Activated CD8-positive, alpha-beta memory T cell treated with anti-CD3 and anti-CD28 coated beads for 36 hours (primary cell): Measurements from ENCODE around the gene HTATSF1. TPM values are rescaled to one million over a fixed set of nuclear protein-coding genes. Genes with fewer than 3 reads are reported as not detected.

Source experiments
- total RNA-seq, 2 experiments: library from RNA; stranded (reverse); gene quantifications; one replicate each; pipeline ENCODE4 v1.2.3, GENCODE V29; 2021

HTATSF1 gene
- total RNA-seq, 2 experiments from 2014 or later: 43.6 to 44.5 TPM

Other genes starting within 250 kb of the HTATSF1 start
- gene MAP7D3, start 246.2 kb upstream of the HTATSF1 start, total RNA-seq: 10 to 100 TPM; 19.5 to 21.6 TPM
- gene ADGRG4, start 196.6 kb upstream of the HTATSF1 start, total RNA-seq: not detected
- not detected for gene BRS3, start 9.6 kb upstream of the HTATSF1 start, total RNA-seq
- not detected for gene VGLL1, start 34.6 kb downstream of the HTATSF1 start, total RNA-seq
- gene CD40LG, start 150.6 kb downstream of the HTATSF1 start, total RNA-seq: 1 to 10 TPM; 7.1 to 7.6 TPM